K562 treated with DMSO at 1 percent for 48 hours (cell line): ENCODE measurements around the gene SLC25A18. TPM values are rescaled to one million over a fixed set of nuclear protein-coding genes. Genes with fewer than 3 reads are reported as not detected.

Source experiments
- total RNA-seq: library from RNA; unstranded; fragments of 300-600 nt; gene quantifications from 2 replicates; pipeline ENCODE4 v1.2.3, GENCODE V29; 2022; ENCODE audit warnings: low replicate concordance; ENCODE audit errors: extremely low read depth

Gene SLC25A18, protein sequence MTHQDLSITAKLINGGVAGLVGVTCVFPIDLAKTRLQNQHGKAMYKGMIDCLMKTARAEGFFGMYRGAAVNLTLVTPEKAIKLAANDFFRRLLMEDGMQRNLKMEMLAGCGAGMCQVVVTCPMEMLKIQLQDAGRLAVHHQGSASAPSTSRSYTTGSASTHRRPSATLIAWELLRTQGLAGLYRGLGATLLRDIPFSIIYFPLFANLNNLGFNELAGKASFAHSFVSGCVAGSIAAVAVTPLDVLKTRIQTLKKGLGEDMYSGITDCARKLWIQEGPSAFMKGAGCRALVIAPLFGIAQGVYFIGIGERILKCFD
- not detected in 2 replicates for total RNA-seq

DNA sequence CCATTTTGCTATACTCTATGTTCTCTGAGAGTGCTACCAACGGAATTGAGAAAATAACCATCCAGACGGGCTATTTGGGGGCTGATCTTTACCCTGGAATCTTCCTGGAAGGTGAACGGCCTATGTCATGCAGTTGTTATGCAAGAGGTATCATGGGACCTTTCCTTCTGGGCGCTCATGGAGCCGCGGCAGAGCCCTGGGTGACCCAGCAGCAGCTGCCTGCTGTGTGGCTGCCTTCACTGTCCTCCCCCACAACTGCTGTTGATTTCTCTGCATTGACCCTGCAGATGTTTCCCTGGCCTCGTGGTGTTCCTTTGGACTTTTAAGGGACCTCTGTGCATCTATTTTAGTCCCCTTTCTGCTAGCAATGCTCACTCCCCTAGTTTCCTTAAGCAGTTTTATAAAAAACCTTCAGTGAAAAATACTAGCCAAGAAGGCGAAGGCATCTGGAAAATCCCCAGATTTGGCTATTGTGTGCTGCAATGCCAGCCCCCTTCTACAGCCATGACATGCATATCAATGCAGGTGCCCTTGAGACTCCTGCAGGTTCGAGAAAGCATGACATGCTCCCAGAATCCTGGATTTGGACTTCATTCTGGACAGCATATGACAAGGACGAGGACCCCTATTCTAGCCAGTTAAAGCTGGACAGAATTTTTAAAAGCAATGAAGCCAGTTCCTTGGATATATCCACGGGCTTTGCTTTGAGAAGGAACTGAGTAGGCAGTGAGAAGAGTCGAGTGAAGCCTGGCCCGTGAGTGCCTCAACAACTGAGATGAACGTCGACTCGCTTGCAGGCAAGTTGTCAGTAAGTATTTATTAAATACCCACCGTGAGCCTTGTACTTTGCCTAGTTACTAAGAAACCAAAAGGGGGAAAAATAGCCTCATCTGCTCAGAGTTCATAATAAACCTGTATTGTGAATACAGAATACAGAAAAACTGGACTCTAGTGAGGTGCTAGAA, at the start of gene SLC25A18:
SLC25A18 (plus strand) TSS at position 593 of the 965 bp plus-strand sequence. CDS start 16,447 bp downstream, outside the sequence.

DNA sequence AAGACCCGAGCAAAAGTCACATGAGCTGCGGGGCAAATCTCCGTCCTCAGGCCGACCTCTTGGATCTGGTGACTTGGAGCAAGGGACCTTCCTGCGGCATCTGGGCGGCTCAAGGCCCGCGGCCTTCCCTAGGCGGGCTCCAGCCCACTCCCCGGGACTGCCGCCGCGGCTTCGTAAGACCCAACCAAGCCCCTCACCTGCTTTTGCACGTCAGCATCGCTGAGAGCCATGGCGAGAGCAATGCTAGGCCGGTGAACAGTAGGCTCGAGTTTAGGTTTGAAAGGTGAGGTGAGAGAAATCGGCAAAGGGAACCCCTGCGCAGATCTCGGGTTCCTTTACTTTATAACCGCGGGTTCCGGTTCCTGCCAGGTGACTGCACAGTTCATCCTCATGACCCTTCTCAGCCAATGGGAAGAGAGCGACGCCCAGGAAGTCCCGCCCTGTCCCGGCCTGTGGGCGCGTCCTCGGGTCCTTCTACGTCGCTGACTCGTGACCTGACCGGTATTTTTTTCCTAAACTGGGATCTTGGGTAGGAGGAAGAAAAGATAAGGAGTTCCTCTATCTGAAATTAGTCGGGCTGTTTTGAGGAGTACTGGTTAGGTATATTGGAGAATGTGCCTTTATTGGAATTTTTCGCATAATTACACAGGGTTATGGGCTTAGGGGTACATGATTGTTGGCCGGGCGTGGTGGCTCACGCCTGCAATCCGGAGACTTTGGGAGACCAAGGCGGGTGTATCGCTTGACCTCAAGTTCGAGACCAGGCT, 65.3 kb downstream of the SLC25A18 start, which contains the start of gene ATP6V1E1:
ATP6V1E1 (minus strand) TSS at position 344 of the 767 bp plus-strand sequence; CDS start at position 230, 114 bp downstream.

DNA sequence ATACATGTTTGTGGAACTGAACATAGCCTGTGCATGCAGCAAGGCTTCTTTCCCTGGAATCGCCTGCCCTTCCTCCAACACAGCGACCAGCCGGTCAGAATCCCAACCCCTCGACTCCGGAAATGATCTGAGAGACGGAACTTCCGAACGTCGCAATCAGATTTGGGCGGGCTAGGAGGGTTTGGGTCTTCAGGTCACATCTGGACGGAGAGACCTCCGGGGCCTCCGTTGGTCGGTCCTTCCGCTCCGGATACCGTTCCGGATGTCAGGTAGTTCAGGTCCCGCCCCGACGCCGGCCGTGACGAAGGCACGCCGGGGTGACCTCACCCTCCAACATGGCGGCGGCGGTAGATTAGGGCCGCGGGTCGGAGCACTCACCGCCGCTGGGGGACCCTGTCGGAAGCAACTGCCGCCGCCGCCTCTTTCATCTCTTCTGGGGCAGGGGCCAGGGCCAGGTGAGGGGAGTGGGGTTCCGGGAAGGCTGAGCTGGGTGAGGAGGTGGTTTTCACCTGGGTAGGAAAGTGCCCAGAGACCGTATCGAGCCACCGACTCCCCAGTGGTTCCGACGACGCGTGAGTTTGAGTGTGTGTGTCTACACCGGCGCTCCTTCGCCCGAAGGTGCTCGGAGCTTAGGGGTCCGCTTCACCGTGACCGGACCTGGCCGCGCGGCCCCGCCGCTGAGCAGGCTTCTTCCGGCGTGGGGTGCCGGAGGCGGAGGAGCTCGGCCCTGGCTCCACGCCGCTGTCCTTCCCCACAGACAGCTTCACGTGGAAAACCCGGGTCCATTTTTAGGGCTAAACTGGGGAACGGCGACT, 75.3 kb downstream of the SLC25A18 start, which contains the start of gene BCL2L13:
BCL2L13 (plus strand) TSS at position 326 of the 815 bp plus-strand sequence. CDS start 16,955 bp downstream, outside the sequence.

Other genes starting within 250 kb of the SLC25A18 start
- not detected in 2 replicates for gene CECR2, start 194.0 kb upstream of the SLC25A18 start, total RNA-seq
- gene ATP6V1E1, start 65.3 kb downstream of the SLC25A18 start, total RNA-seq, result 420 TPM in 1 of 2 replicates, not detected in the other
- gene BCL2L13, start 75.3 kb downstream of the SLC25A18 start, total RNA-seq, result not detected in 2 replicates
- not detected in 2 replicates for gene BID, start 211.0 kb downstream of the SLC25A18 start, total RNA-seq